T1000 (cell line): ENCODE measurements around the gene TAF11L13.

ENCODE experiments used
- DNase-seq: peaks from one replicate; lab custom pipeline; 2025; ENCODE audit warnings: mixed read lengths; lab: John Stamatoyannopoulos, UW

Gene TAF11L13

DNA sequence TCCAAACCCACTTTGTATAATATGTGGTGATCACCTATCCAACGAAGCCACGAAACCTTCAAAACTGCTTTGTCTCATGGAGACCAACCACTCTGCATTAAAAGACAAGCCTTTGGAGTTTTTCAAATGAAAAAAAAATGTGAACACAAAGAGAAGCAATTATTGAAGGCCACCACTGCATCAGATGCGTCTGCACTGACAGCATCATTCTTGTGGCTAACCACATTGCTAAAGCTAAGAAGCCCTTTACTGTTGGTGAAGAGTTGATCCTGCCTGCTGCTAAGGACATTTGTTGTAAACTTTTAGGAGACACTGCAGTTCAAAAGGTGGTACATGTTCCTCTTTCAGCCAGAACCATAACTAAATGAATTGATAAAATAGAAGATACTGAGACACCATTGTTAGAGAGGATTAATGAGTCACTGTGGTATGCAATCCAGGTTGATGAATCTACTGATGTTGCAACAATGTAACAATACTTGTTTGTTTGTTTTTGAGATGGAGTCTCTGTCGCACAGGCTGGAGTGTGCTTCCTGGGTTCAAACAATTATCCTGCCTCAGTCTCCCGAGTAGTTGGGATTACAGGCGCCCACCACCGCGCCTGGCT, 47.8 kb downstream of the TAF11L13 start:
- DNase-seq = no peak

DNA sequence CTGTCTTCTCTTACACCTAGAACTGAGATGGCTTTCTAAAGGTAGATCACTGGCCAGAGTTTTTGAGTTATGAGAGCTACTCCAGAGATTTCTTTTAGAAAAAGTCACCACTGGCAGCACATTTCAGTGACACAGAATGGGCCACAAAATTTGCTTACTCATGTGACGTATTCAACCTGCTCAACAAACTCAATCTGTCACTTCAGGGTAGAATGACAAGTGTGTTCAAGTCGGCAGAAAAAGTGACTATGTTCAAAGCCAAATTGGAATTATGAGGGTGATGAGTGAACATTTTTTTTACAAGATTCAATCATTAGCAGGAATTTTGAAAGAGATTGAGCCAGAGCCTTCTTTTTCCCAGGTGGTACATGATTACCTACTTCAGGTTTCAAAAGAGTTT, 48.8 kb downstream of the TAF11L13 start:
- no peak for DNase-seq
